ENCODE measurements around the gene GAS2L1. TPM values are rescaled to one million over a fixed set of nuclear protein-coding genes. Genes with fewer than 3 reads are reported as not detected.

Gene GAS2L1
- polyA plus RNA-seq, 3 donors: 14.9 to 20.0 (median 15.7) TPM

GRCh38 chr22:29313126-29313575, 6.7 kb downstream of the GAS2L1 start:
- Mint-ChIP-seq H3K27me3 (ENCODE audit: low read depth in 3 of 3) (peaks cover 43 to 70% (median 61%) of the 10 kb centered on the region in 3 donors), H3K27ac (peak overlapping the region in 4 of 7 donors; percentile 36 to 68 (median 54))

More at GRCh38 chr22:29313126-29313575, 6.7 kb downstream of the GAS2L1 start:
- H4K20me1 ChIP-seq (ENCODE audit: insufficient read depth, low read length): no peaks in the 10 kb centered on the region
- H3K4me1 ChIP-seq (ENCODE audit: control insufficient read depth in 1 of 2, insufficient read depth in 2 of 2, low read length in 2 of 2): peaks cover 39 to 74% of the 10 kb centered on the region in 2 donors
- intact Hi-C loops (cut with micrococcal nuclease): loop anchor here in 1 of 2 donors (5.0 kb wide), 1 partner anchor 74 kb away; the partner anchor contains the start of gene AP1B1
- no peak overlapping the region for H3K4me3 ChIP-seq (replicated peaks in 1 of 3; ENCODE audit: low read depth in 2 of 3, low read length in 3 of 3)
- H3K9ac ChIP-seq (ENCODE audit: insufficient read depth, low read length, poor library complexity, severe bottlenecking): no peak overlapping the region
- Mint-ChIP-seq H3K9me3 (peaks cover 4 to 36% (median 24%) of the 10 kb centered on the region in 7 donors), H3K4me3 (peak overlapping the region in 1 of 2 donors; percentile 84), H3K36me3 (peaks cover 18 to 19% of the 10 kb centered on the region in 2 donors), H3K4me1 (peaks cover 53% of the 10 kb centered on the region)
- 18% methylated on average over 44 of the region's 44 CpGs for WGBS (ENCODE audit: insufficient coverage)
- H3K4me2 ChIP-seq (replicated peaks; ENCODE audit: extremely low read depth, low read length, poor library complexity, severe bottlenecking): no peak overlapping the region
- no peaks in the 10 kb centered on the region for H3K79me2 ChIP-seq (ENCODE audit: insufficient read depth, low read length)
- DNase-seq: peak; percentile 62 to 76 (median 65)
- no peaks in the 10 kb centered on the region for H3K36me3 ChIP-seq (replicated peaks in 1 of 2; ENCODE audit: control insufficient read depth in 1 of 2, insufficient read depth in 2 of 2, low read length in 2 of 2)
- no peak overlapping the region for H3K27ac ChIP-seq (ENCODE audit: low read depth in 1 of 2, low read length in 2 of 2)
- H3K27me3 ChIP-seq (ENCODE audit: control insufficient read depth in 2 of 2, insufficient read depth in 2 of 2, low read length in 2 of 2): peaks cover 31 to 54% of the 10 kb centered on the region in 2 donors
- H2AFZ ChIP-seq (ENCODE audit: insufficient read depth, low read depth, low read length, poor library complexity, severe bottlenecking): no peak overlapping the region
- TF ChIP-seq CTCF (IDR thresholded peaks at IDR 0.05): peak; percentile 88
- H3K9me3 ChIP-seq (replicated peaks in 1 of 2; ENCODE audit: control insufficient read depth in 1 of 2, insufficient read depth in 1 of 2, low read length in 2 of 2): peaks cover 4 to 18% of the 10 kb centered on the region in 2 donors

Measured in CD14-positive monocyte (primary cell).